ENCODE data around the gene CUX1.
"Not testable (repeated sequence)": the region's sequence is repeated elsewhere in the genome, so short reads cannot be mapped to it uniquely, and the experiment has no call there.

DNA sequence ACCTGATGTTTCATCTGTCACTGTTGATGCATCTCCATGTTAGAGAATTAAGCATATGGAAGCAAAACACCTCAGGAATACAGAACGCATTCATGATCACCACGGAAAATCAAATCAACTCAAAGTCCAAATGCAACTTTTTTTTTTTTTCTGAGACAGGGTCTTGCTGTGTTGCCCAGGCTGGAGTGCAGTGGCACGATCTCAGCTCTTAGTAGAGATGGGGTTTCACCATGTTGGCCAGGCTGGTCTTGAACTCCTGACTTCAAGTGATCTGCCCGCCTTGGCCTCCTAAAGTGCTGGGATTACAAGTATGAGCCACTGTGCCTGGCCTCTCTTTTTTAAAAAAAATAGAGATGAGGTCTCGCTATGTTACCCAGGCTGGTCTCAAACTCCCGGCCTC is 50.3 kb downstream of the CUX1 start:
- TF ChIP-seq, protein P1, sequence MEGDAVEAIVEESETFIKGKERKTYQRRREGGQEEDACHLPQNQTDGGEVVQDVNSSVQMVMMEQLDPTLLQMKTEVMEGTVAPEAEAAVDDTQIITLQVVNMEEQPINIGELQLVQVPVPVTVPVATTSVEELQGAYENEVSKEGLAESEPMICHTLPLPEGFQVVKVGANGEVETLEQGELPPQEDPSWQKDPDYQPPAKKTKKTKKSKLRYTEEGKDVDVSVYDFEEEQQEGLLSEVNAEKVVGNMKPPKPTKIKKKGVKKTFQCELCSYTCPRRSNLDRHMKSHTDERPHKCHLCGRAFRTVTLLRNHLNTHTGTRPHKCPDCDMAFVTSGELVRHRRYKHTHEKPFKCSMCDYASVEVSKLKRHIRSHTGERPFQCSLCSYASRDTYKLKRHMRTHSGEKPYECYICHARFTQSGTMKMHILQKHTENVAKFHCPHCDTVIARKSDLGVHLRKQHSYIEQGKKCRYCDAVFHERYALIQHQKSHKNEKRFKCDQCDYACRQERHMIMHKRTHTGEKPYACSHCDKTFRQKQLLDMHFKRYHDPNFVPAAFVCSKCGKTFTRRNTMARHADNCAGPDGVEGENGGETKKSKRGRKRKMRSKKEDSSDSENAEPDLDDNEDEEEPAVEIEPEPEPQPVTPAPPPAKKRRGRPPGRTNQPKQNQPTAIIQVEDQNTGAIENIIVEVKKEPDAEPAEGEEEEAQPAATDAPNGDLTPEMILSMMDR (IDR thresholded peaks at IDR 0.05) = not testable (repeated sequence)
- TF ChIP-seq ATF2 (CRISPR knock-in tag; IDR thresholded peaks at IDR 0.05; ENCODE audit: borderline replicate concordance, low read depth); JAZF1 (CRISPR knock-in tag; IDR thresholded peaks at IDR 0.05); MYBL2 (CRISPR knock-in tag; IDR thresholded peaks at IDR 0.05); NFE2L1 (CRISPR knock-in tag; IDR thresholded peaks at IDR 0.05); FOXP1 (CRISPR knock-in tag; IDR thresholded peaks at IDR 0.05; ENCODE audit: borderline replicate concordance); KAT7 (CRISPR knock-in tag; IDR thresholded peaks at IDR 0.05; ENCODE audit: borderline replicate concordance): not testable (repeated sequence)
